HCT116 (cell line): Measurements from ENCODE around the gene TRAPPC12. TPM values are rescaled to one million over a fixed set of nuclear protein-coding genes. Genes with fewer than 3 reads are reported as not detected.

Source experiments
- ATAC-seq: fragments of 200-7000 bp; cut with Tn5 transposase; 2 replicates; pipeline ENCODE4 v1.9.1; 2020; ENCODE audit warnings: mild to moderate bottlenecking, moderate library complexity
- BruUV-seq: library from RNA; stranded (reverse); fragments of 400-500 nt; replicated peaks from 2 replicates; lab custom pipeline; 2021; lab: Mats Ljungman, UMichigan
- CTCF ChIA-PET: fragments of 300-600 bp; sonication (Branson Sonifier 250); formaldehyde crosslinking; loops from one replicate; lab custom pipeline; 2021; ENCODE audit warnings: antibody characterized with exemption; lab: Charles Lee
- POLR2A ChIA-PET: fragments of 300-600, 350-600 bp; sonication (Branson Sonifier 250); formaldehyde crosslinking; loops from one replicate; lab custom pipeline; 2021; ENCODE audit warnings: antibody characterized with exemption; lab: Charles Lee
- RAD21 ChIA-PET, 2 experiments: fragments of 300-600 bp; sonication (Branson Sonifier 250); formaldehyde crosslinking; loops; one replicate each; lab custom pipeline; 2023; ENCODE audit warnings: low total read pairs in 2 of 2; ENCODE audit not compliant: uncharacterized antibody in 2 of 2, unreplicated experiment in 2 of 2, low non-redundant PET in 1 of 2; lab: Charles Lee
- DNase-seq: peaks from one replicate; pipeline ENCODE4 v3.0.0-alpha.2; 2010; ENCODE audit warnings: low read depth, low spot score
- H2AFZ ChIP-seq: fragments of 200-600 bp; shearing (Covaris generic), sonication (generic); 2 replicates; pipeline ENCODE4 v1.6.1; 2017; ENCODE audit warnings: low read depth, mixed run types, mixed read lengths, antibody characterized with exemption, low read length; ENCODE audit not compliant: poor library complexity, severe bottlenecking
- H3K27ac ChIP-seq: 2 replicates; pipeline ENCODE4 v1.5.1; 2012; ENCODE audit warnings: low read depth, low read length
- H3K27me3 ChIP-seq: fragments of 200-600 bp; sonication (generic); 2 replicates; pipeline ENCODE4 v1.6.1; 2016; ENCODE audit warnings: mixed run types, low read length, mixed read lengths; ENCODE audit not compliant: insufficient read depth
- H3K36me3 ChIP-seq, 2 experiments: fragments of 200-500 bp in 1 of 2; fragments of 200-600 bp in 1 of 2; sonication (Bioruptor generic) in 1 of 2; sonication (generic) in 1 of 2; 2 replicates each; pipeline versions ENCODE4 v1.5.1 to v1.6.1; 2014 to 2016; ENCODE audit warnings: low read length in 2 of 2, inconsistent platforms in 1 of 2, mixed read lengths in 1 of 2, mixed run types in 1 of 2; ENCODE audit not compliant: insufficient read depth in 2 of 2, control insufficient read depth in 1 of 2
- H3K4me1 ChIP-seq, 2 experiments: fragments of 200-600 bp in 1 of 2; sonication (generic) in 1 of 2; 2 replicates each; pipeline versions ENCODE4 v1.5.1 to v1.6.1; 2012 to 2017; ENCODE audit warnings: low read length in 2 of 2, inconsistent platforms in 1 of 2, mild to moderate bottlenecking in 1 of 2, mixed read lengths in 1 of 2, mixed run types in 1 of 2, moderate library complexity in 1 of 2; ENCODE audit not compliant: insufficient read depth in 2 of 2, control insufficient read depth in 1 of 2
- H3K4me2 ChIP-seq: fragments of 200-600 bp; sonication (generic); 2 replicates; pipeline ENCODE4 v1.6.1; 2017; ENCODE audit warnings: mixed run types, low read length, mixed read lengths
- H3K4me3 ChIP-seq, 2 experiments: fragments of 200-600 bp in 1 of 2; sonication (generic) in 1 of 2; replicated peaks in 1 of 2; 2 replicates each; pipeline ENCODE4 v1.5.1; 2011 to 2016; ENCODE audit warnings: low read length in 2 of 2, control low read depth in 1 of 2, low read depth in 1 of 2, mild to moderate bottlenecking in 1 of 2, mixed read lengths in 1 of 2, mixed run types in 1 of 2
- H3K79me2 ChIP-seq: fragments of 200-600 bp; sonication (generic); 2 replicates; pipeline ENCODE4 v1.6.1; 2017; ENCODE audit warnings: mild to moderate bottlenecking, mixed run types, low read length, moderate library complexity, mixed read lengths; ENCODE audit not compliant: insufficient read depth
- H3K9ac ChIP-seq: fragments of 200-600 bp; sonication (generic); 2 replicates; pipeline ENCODE4 v1.6.1; 2016; ENCODE audit warnings: low read length, mixed read lengths
- H3K9me2 ChIP-seq: fragments of 200-600 bp; sonication (generic), shearing (Covaris generic); 2 replicates; pipeline ENCODE4 v1.6.1; 2017; ENCODE audit warnings: mixed run types, mild to moderate bottlenecking, moderate library complexity; ENCODE audit not compliant: insufficient read depth
- H3K9me3 ChIP-seq, 2 experiments: fragments of 200-500 bp in 1 of 2; fragments of 200-600 bp in 1 of 2; sonication (Bioruptor generic) in 1 of 2; sonication (generic) in 1 of 2; 2 replicates each; pipeline ENCODE4 v1.6.1; 2014 to 2017; ENCODE audit warnings: low read length in 2 of 2, mixed read lengths in 2 of 2, inconsistent platforms in 1 of 2, low read depth in 1 of 2, mild to moderate bottlenecking in 1 of 2, mixed run types in 1 of 2, moderate library complexity in 1 of 2; ENCODE audit not compliant: control insufficient read depth in 1 of 2, insufficient read depth in 1 of 2
- H4K20me1 ChIP-seq: fragments of 200-600 bp; sonication (generic), shearing (Covaris generic); 2 replicates; pipeline ENCODE4 v1.6.1; 2017; ENCODE audit warnings: mixed run types, mild to moderate bottlenecking, moderate library complexity; ENCODE audit not compliant: insufficient read depth
- ATF3 ChIP-seq: IDR thresholded peaks from 2 replicates; pipeline ENCODE4 v1.6.1; 2012
- CBX3 ChIP-seq: IDR thresholded peaks from 2 replicates; pipeline ENCODE4 v1.6.1; 2012; ENCODE audit warnings: low read depth
- EGR1 ChIP-seq: IDR thresholded peaks from 2 replicates; pipeline ENCODE4 v1.6.1; 2012; ENCODE audit warnings: low read depth
- ELF1 ChIP-seq: IDR thresholded peaks from 2 replicates; pipeline ENCODE4 v1.6.1; 2012; ENCODE audit warnings: low read depth, borderline replicate concordance
- EZH2 ChIP-seq: fragments of 200-600 bp; sonication (generic); IDR thresholded peaks from 2 replicates; pipeline ENCODE4 v1.6.1; 2017; ENCODE audit warnings: antibody characterized with exemption, mixed run types
- JUND ChIP-seq: IDR thresholded peaks from 2 replicates; pipeline ENCODE4 v1.6.1; 2012
- MAX ChIP-seq: IDR thresholded peaks from 2 replicates; pipeline ENCODE4 v1.6.1; 2012
- POLR2A ChIP-seq: IDR thresholded peaks from 2 replicates; pipeline ENCODE4 v1.7.0; 2011; ENCODE audit warnings: borderline replicate concordance; ENCODE audit not compliant: insufficient read depth, insufficient read length; ENCODE audit errors: extremely low read depth
- POLR2AphosphoS5 ChIP-seq: IDR thresholded peaks from 2 replicates; pipeline ENCODE4 v1.6.1; 2011; ENCODE audit warnings: mild to moderate bottlenecking, low read depth, low read length, moderate library complexity
- RAD21 ChIP-seq: IDR thresholded peaks from 2 replicates; pipeline ENCODE4 v1.6.1; 2012; ENCODE audit warnings: low read depth, mild to moderate bottlenecking
- TCF7L2 ChIP-seq: IDR thresholded peaks from 2 replicates; pipeline ENCODE4 v1.7.0; 2011; ENCODE audit warnings: borderline replicate concordance, inconsistent platforms; ENCODE audit not compliant: insufficient read depth, insufficient read length; ENCODE audit errors: extremely low read depth
- intact Hi-C: fragments of 100-400 bp; cut with micrococcal nuclease; formaldehyde crosslinking; loops from 2 replicates; pipeline ENCODE4 v1.10.0; 2022
- total RNA-seq: library from RNA; stranded (reverse); gene quantifications from one replicate; pipeline ENCODE4 v1.2.1, GENCODE V29; 2021; ENCODE audit not compliant: unreplicated experiment

Gene TRAPPC12
- total RNA-seq, 1 experiment from 2014 or later = 47.4 TPM

GRCh38 chr2:3421580-3421979 is 42.1 kb downstream of the TRAPPC12 start:
- H4K20me1 ChIP-seq = peaks cover 6% of the 10 kb centered on the region; the same call in 1 of the 2 replicates
- H3K27me3 ChIP-seq = no peaks in the 10 kb centered on the region
- no peak for TF ChIP-seq TCF7L2
- TF ChIP-seq EZH2 = no peak
- TF ChIP-seq RAD21 = no peak
- no peak for TF ChIP-seq EGR1
- TF ChIP-seq POLR2AphosphoS5 = no peak
- no peak for TF ChIP-seq POLR2A
- TF ChIP-seq CBX3 = no peak
- H3K9me3 ChIP-seq = no peaks in the 10 kb centered on the region
- ATAC-seq (no peak), DNase-seq (no peak)
- no TSS peak for BruUV-seq
- ChIA-PET CTCF (no interaction called here), RAD21 (no interaction called here), POLR2A (no interaction called here)
- H3K27ac ChIP-seq = no peak overlapping the region
- H3K4me1 ChIP-seq = no peaks in the 10 kb centered on the region
- peaks cover 5 to 8% of the 10 kb centered on the region in 2 experiments; a peak in 3 of 4 replicates for H3K36me3 ChIP-seq
- intact Hi-C loops = no loop called here
- H2AFZ ChIP-seq = no peak overlapping the region
- H3K4me2 ChIP-seq = no peak overlapping the region
- no peak overlapping the region for H3K4me3 ChIP-seq
- no peaks in the 10 kb centered on the region for H3K79me2 ChIP-seq
- H3K9me2 ChIP-seq = no peaks in the 10 kb centered on the region
- no peak overlapping the region for H3K9ac ChIP-seq

- H2AFZ ChIP-seq = no peak overlapping the region
- no peak for TF ChIP-seq ELF1
- TF ChIP-seq MAX = no peak
- TF ChIP-seq ATF3 = no peak
- TF ChIP-seq EZH2 = no peak
- TF ChIP-seq JUND = no peak
- no peak for DNase-seq
- H3K27ac ChIP-seq = no peak overlapping the region
- BruUV-seq = no TSS peak
- ChIA-PET POLR2A (no interaction called here), CTCF (interaction anchor here (1.5 to 1.6 kb wide), 2 partner anchors 9 to 224 kb away, joined by 3 to 4 read pairs; no protein-coding TSS in a partner anchor), RAD21 (no interaction called here)
- no peak overlapping the region for H3K4me2 ChIP-seq
- no peaks in the 10 kb centered on the region for H3K9me3 ChIP-seq
- H3K27me3 ChIP-seq = no peaks in the 10 kb centered on the region
- intact Hi-C loops = no loop called here
- peaks cover 6 to 8% of the 10 kb centered on the region in 2 experiments; a peak in 3 of 4 replicates for H3K36me3 ChIP-seq
- H3K4me3 ChIP-seq = no peak overlapping the region
- no peak overlapping the region for H3K9ac ChIP-seq
- H4K20me1 ChIP-seq = peaks cover 6% of the 10 kb centered on the region; the same call in 1 of the 2 replicates
- no peaks in the 10 kb centered on the region for H3K9me2 ChIP-seq
- H3K79me2 ChIP-seq = no peaks in the 10 kb centered on the region
- H3K4me1 ChIP-seq = no peaks in the 10 kb centered on the region
- ATAC-seq = no peak
Measured at GRCh38 chr2:3422161-3422779, 42.8 kb downstream of the TRAPPC12 start.
